GM19463 (cell line): ENCODE results near the gene CLASP1.
"Not testable (repeated sequence)": the region's sequence is repeated elsewhere in the genome, so short reads cannot be mapped to it uniquely, and the experiment has no call there.

Experiments used
- ATAC-seq: cut with Tn5 transposase; IDR thresholded peaks from one replicate; pipeline ENCODE4 v1.9.1; 2021; ENCODE audit warnings: mild to moderate bottlenecking, moderate library complexity; ENCODE audit not compliant: unreplicated experiment

CLASP1 gene

GRCh38 chr2:121359716-121360565 lies 289.3 kb downstream of the CLASP1 start:
- ATAC-seq = no peak

DNA sequence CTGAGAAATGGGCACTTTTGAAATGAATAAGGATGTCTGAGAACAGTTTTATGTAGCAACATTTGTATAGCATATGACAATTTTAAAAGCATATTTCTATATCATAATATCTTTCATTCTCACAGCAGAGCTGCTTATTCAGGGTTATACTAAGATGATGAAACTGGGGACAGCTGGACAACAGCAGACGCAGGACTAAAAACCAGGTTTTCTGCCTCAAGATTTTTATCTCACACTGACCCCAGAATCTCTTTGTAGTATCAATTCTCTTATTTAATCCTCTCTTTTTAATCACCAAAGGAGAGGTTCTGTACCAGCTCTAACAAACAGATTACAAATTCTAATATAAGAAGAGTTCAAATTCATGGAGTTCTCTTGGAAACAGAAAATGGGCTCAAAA lies 290.1 kb downstream of the CLASP1 start:
- ATAC-seq = no peak

DNA sequence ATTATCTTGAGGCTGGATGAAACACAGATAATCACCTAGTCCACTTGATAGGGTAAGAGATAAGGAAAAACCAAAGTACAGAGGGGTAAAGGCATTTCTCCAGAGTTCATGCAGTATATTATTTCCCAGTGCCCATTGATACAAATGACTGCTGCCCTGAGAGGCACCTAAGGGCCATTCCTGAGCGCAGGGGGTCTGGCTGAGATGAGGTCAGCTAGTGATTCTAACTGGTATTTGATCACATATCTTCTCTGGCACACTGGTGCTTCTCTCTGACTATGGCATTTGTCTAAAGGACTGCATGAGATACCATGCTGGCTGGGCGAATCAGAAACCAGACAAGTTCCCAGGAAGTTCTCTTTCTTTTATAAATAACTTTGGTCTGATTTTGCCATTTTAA lies 291.0 kb downstream of the CLASP1 start:
- no peak for ATAC-seq

- ATAC-seq = no peak
Measured at GRCh38 chr2:121356058-121356640, 293.1 kb downstream of the CLASP1 start.

GRCh38 chr2:121355488-121355887 lies 293.8 kb downstream of the CLASP1 start:
- ATAC-seq = no peak

- ATAC-seq = no peak
Measured at GRCh38 chr2:121351521-121352318, 297.5 kb downstream of the CLASP1 start.

DNA sequence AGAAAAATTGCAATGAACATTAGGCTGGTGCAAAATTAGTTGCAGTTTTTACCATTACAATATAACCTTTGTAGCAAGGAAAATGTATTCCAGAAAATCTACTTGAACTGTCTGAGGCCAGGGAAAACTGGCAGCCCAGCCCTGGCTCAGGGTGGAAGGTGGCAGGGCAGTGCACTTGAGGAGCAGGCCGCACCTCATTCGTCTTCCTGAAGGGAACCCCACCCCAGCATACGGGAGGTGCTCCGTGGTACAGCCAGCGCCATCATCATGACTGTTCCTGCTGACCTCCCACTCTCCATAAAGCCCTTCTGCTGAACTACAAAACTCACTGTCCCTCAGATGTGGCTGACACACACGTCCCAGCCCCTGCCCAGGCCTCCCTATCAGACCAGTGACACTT lies 298.4 kb downstream of the CLASP1 start:
- ATAC-seq = no peak

GRCh38 chr2:121350402-121350775 lies 298.9 kb downstream of the CLASP1 start:
- ATAC-seq = no peak

GRCh38 chr2:121349721-121350401 lies 299.4 kb downstream of the CLASP1 start:
- no peak for ATAC-seq

DNA sequence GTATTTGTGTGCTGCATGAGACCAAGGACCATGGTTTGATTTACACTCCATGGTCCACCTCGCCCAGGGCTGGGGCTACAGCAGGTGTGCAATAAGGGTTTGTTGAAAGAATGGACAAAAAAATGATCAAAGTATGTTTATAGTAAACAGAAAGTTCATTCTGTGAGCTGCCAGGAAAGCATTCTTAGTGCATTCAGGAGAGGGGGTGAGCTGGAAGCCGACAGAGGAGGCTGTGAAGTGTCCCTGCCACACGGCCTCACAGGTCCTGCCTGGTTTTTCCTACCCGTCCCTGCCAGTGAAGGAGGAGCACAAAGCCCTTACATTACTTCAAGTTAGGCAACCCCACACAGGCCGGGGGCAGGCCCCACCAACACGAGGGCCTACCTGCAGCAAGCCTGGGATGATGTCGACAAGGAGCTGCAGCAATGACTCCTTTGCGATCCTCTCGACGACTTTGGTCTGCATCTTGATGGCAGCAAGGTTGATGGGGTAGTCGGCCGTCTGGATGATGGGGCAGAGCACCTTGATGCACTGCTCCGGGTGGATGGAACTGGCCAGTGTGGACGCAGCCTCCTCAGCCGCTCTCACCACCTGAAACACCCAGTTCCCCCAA lies 301.0 kb downstream of the CLASP1 start:
- no peak for ATAC-seq

- ATAC-seq = no peak
Measured at GRCh38 chr2:121346859-121347258, 302.4 kb downstream of the CLASP1 start.

DNA sequence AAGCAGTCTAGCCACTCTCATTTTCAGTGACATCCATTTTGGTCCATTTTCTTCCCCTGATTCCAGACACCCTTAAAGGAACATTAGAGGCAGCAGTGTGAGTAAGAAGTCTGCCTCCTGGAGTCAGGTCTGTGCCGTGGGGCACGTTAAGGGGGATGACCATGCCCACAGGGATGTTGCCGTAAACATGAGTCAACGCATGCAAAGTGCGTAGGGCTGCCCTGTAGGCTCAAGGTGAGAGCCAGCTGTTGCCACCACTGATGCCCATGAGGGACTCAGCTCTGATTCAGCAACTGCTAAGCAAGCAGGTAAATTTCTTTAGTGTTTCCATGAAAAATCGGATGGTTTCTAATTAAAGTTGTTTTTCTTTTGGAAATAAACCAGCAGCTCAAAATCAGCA lies 302.9 kb downstream of the CLASP1 start:
- no peak for ATAC-seq

GRCh38 chr2:121345887-121346286 lies 303.4 kb downstream of the CLASP1 start:
- ATAC-seq = no peak

DNA sequence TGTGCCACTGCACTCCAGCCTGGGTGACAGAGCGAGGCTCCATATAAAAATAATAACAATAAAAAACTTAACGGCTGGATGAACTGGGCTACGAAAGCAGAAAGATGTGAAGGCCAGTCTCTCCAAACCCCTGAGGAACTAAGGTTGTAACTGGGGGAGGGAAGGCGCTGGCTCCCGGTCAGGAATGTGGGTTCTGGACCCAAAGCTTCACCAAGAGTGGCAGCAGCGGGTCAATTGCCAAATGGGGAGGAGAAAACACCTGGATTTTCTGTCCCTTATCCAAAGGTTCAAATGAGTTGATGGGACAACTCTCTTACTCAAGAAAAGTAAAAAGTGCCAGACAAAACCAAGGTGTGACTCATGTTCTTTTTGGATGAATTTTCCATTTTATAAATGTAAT lies 304.2 kb downstream of the CLASP1 start:
- no peak for ATAC-seq

- not testable (repeated sequence) for ATAC-seq
Measured at GRCh38 chr2:121343828-121344399, 305.3 kb downstream of the CLASP1 start.

DNA sequence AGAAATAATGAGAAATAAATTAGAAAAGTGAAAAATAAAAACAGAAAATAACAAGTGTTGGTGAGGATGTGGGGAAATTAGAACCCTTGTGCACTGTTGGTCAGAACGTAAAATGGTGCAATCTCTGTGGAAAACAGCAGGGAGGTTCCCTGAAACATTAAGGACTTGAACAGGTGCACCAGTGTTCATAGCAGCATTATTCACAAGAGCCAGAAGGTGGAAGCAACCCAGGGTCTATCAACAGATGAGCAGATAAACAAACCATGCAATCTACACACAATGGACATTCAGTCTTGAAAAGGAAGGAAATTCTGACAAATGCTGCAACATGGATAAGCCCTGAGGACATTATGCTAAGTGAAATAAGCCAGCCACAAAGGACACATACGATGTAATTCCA lies 306.1 kb downstream of the CLASP1 start:
- ATAC-seq = no peak

GRCh38 chr2:121342751-121343150 lies 306.5 kb downstream of the CLASP1 start:
- no peak for ATAC-seq

DNA sequence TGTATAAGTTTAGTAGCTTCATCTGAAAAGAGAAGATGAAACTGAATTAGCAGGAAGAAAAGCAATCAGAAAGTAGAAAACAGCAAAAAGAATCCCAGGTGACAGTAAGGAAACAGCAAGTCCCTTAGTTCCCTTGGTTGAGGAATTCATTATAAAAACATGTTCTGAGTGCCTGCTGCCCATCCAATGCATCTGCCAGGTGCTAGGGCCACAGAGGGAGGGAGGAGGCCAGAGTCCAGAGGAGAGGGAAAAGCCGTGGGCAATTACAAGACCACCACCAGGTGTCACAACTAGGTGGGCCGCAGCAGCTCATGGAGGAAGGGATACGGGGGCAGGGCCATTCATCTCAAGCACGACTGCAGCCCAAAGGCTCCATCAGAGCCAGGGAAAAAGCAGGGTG lies 308.3 kb downstream of the CLASP1 start:
- ATAC-seq = no peak

DNA sequence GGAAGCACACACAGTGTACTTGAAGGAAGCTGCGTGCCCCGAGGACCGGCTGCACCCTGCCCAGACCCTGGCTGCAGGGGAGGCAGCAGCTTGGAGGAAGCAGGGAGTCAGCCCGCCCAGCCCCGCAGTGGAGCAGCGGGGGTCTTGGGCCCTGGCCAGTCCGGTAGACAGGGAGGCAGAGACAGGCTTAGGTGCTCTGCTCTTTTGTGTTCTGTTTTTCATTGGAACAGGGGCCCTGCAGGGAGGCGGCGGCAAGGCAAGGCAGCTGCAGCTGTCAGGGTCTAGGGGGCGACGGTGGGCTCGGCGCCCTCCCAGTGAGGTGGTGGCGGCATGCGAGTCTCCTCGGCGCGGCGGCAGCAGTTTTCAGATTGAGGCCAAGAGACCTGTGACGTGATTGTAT lies 311.0 kb downstream of the CLASP1 start:
- no peak for ATAC-seq

- ATAC-seq = no peak
Measured at GRCh38 chr2:121336528-121337294, 312.6 kb downstream of the CLASP1 start.
